ENCODE results near the gene AP1M2.
"Not testable (repeated sequence)": the region's sequence is repeated elsewhere in the genome, so short reads cannot be mapped to it uniquely, and the experiment has no call there.

AP1M2 gene

GRCh38 chr19:10560154-10560553 lies 27.0 kb downstream of the AP1M2 start:
- DNase-seq, result no peak

- no peak for DNase-seq
Observed at GRCh38 chr19:10557603-10558197, 29.4 kb downstream of the AP1M2 start.

GRCh38 chr19:10555610-10555973 lies 31.5 kb downstream of the AP1M2 start:
- no peak for DNase-seq

GRCh38 chr19:10554760-10555609 lies 32.1 kb downstream of the AP1M2 start:
- DNase-seq, result no peak

GRCh38 chr19:10553943-10554381 lies 33.1 kb downstream of the AP1M2 start:
- DNase-seq, result no peak

GRCh38 chr19:10553087-10553667 lies 33.9 kb downstream of the AP1M2 start:
- DNase-seq, result no peak

GRCh38 chr19:10552510-10553053 lies 34.5 kb downstream of the AP1M2 start:
- DNase-seq, result no peak

GRCh38 chr19:10551698-10552301 lies 35.3 kb downstream of the AP1M2 start:
- no peak for DNase-seq

- DNase-seq, result not testable (repeated sequence)
Observed at GRCh38 chr19:10551006-10551405, 36.1 kb downstream of the AP1M2 start.

GRCh38 chr19:10550336-10550735 lies 36.8 kb downstream of the AP1M2 start:
- DNase-seq, result no peak

- no peak for DNase-seq
Observed at GRCh38 chr19:10549733-10550132, 37.4 kb downstream of the AP1M2 start.

- DNase-seq, result no peak
Observed at GRCh38 chr19:10548746-10549276, 38.3 kb downstream of the AP1M2 start.

GRCh38 chr19:10546817-10547216 lies 40.3 kb downstream of the AP1M2 start:
- no peak for DNase-seq

GRCh38 chr19:10544753-10545251 lies 42.3 kb downstream of the AP1M2 start:
- DNase-seq, result no peak

- no peak for DNase-seq
Observed at GRCh38 chr19:10544242-10544752, 42.8 kb downstream of the AP1M2 start.

GRCh38 chr19:10543420-10544241 lies 43.5 kb downstream of the AP1M2 start, which contains the start of gene ATG4D:
Gene ATG4D (plus strand): TSS chr19:10543904. CDS start chr19:10544091, 187 bp downstream.
- DNase-seq, result peak; percentile 17

GRCh38 chr19:10543059-10543419 lies 44.1 kb downstream of the AP1M2 start:
- no peak for DNase-seq

- not testable (repeated sequence) for DNase-seq
Observed at GRCh38 chr19:10539016-10539415, 48.1 kb downstream of the AP1M2 start.

GRCh38 chr19:10538204-10538983 lies 48.7 kb downstream of the AP1M2 start:
- DNase-seq, result no peak

- DNase-seq, result no peak
Observed at GRCh38 chr19:10537668-10538067, 49.4 kb downstream of the AP1M2 start.

- DNase-seq, result no peak
Observed at GRCh38 chr19:10535613-10536012, 51.5 kb downstream of the AP1M2 start.
